T47D (cell line): Measurements from ENCODE around the gene RPL18.
A peak's percentile ranks its signal among the peaks of the same experiment; 100 is the strongest.

Experiments used
- DNase-seq, 2 experiments: peaks; one replicate each; pipeline versions ENCODE4 v3.0.0 to v3.0.0-alpha.2; 2011 to 2012; ENCODE audit warnings: low read depth in 1 of 2, low spot score in 1 of 2
- JUND ChIP-seq: IDR thresholded peaks from 2 replicates; pipeline ENCODE4 v1.6.1; 2012; ENCODE audit warnings: low read depth
- in situ Hi-C: cut with HindIII; loops from 2 replicates; pipeline ENCODE4 v1.10.0; 2016; ENCODE audit warnings: low sequenced_read_pairs, low pct_unique_long_range_greater_than_20kb

The RPL18 gene

DNA sequence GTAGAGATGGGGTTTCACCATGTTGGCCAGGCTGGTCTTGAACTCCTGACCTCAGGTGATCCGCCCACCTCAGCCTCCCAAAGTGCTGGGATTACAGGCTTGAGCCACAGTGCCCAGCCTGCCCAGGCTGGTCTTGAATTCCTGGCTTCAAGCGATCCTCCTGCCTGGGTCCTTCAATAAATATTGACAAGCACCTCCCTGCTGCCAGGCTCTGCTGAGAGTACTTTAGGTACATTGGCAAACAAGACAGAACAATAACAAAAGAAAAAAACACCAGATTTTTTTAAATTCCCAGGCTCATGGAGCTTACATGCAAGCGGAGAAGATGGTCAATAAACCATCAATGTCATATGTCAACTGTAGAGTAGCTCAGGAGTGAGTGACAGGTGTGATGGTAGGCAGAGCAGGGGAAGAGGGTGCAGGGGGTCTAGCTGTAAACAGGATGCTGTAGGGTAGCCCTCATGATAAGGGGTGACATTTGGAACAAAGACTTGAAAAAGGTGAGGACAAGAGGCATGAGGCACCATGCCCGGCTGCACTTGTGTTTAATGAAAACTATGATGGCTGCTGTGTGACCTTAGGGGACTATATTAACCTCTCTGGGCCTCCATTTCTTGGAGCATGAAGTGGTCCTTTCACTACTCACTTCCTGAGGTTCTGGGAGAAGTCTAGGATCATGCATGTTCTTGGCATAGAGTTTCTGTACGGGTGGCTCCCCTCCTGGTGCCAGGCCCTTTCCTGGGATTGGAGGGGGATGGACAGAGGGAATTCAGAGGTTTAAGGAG is 47.4 kb downstream of the RPL18 start:
- in situ Hi-C loops = no loop called here
- peak in 1 of 2 experiments; percentile 93 for DNase-seq
- no peak for TF ChIP-seq JUND

DNA sequence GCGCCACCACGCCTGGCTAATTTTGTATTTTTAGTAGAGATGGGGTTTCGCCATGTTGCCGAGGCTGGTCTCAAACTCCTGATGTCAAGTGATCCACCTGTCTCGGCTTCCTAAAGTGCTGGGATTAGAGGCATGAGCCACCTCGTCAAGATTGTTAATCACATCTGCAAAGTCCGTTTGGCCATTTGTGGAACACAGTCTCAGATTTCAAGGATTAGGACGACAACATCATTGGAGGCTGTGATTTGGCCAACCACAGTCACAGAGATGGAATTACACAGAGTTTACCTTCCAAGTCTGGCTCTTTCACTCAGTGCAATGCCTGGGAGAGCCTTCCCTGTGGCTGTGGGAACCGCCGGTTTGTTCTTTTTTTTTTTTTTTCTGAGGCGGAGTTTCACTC is 49.2 kb downstream of the RPL18 start:
- DNase-seq = peak in 1 of 2 experiments; percentile 89
- TF ChIP-seq JUND = no peak
- in situ Hi-C loops = no loop called here

DNA sequence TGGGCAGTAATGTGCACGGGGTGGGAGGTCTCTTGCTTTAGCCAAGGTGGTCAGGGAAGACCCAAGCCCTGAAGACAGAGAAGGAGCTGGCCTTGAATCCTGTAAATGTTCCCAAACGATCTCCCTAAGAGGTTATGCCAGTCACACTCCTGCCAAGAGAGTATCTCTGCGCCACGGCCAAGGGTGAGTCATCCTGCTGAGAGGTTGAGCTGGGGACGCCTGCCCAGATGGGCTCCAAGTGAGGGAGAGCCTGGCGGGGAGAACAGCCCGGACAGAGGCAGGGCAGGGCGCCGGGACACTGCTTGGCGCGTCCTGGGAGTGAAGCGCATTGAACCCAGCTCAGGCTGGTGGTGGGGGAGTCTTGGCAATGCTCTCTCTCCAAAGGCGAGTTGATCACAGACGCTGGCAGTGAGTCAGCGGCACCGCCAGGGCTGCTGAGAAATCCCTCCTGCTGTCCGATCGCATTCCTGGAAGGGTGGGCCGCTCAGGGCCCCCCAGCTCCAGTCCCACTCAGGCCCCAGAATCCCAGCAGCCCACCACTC is 50.6 kb downstream of the RPL18 start:
- in situ Hi-C loops = no loop called here
- DNase-seq = peak in 1 of 2 experiments; percentile 54
- TF ChIP-seq JUND = no peak
